SKM-1 treated with dmso at 0.1 percent for 144 hours (cell line): ENCODE measurements around the gene TSHZ2.

Experiments
- DNase-seq: peaks from one replicate; lab custom pipeline; 2025; ENCODE audit not compliant: unreplicated experiment; lab: John Stamatoyannopoulos, UW

The TSHZ2 gene

GRCh38 chr20:53224851-53225250, 252.7 kb downstream of the TSHZ2 start:
- no peak for DNase-seq

GRCh38 chr20:53226826-53227225, 254.7 kb downstream of the TSHZ2 start:
- DNase-seq: no peak

- DNase-seq: peak; percentile 21
These were observed 255.4 kb downstream of the TSHZ2 start for GRCh38 chr20:53227523-53227922.

- DNase-seq: no peak
These were observed 258.9 kb downstream of the TSHZ2 start for GRCh38 chr20:53231061-53231460.

- no peak for DNase-seq
These were observed 265.3 kb downstream of the TSHZ2 start for GRCh38 chr20:53237461-53237860.

GRCh38 chr20:53238121-53238660, 266.0 kb downstream of the TSHZ2 start:
- DNase-seq: no peak

GRCh38 chr20:53243152-53243551, 271.0 kb downstream of the TSHZ2 start:
- no peak for DNase-seq

GRCh38 chr20:53244711-53245110, 272.6 kb downstream of the TSHZ2 start:
- no peak for DNase-seq

- DNase-seq: peak; percentile 33
These were observed 273.4 kb downstream of the TSHZ2 start for GRCh38 chr20:53245574-53245973.

GRCh38 chr20:53247468-53248103, 275.4 kb downstream of the TSHZ2 start:
- no peak for DNase-seq

- no peak for DNase-seq
These were observed 278.3 kb downstream of the TSHZ2 start for GRCh38 chr20:53250456-53250855.

- DNase-seq: no peak
These were observed 279.8 kb downstream of the TSHZ2 start for GRCh38 chr20:53252002-53252401.

- DNase-seq: no peak
These were observed 281.5 kb downstream of the TSHZ2 start for GRCh38 chr20:53253668-53254067.

- DNase-seq: no peak
These were observed 283.0 kb downstream of the TSHZ2 start for GRCh38 chr20:53255102-53255710.

- no peak for DNase-seq
These were observed 286.6 kb downstream of the TSHZ2 start for GRCh38 chr20:53258741-53259140.

- no peak for DNase-seq
These were observed 288.0 kb downstream of the TSHZ2 start for GRCh38 chr20:53260168-53260567.

GRCh38 chr20:53260591-53260990, 288.4 kb downstream of the TSHZ2 start:
- no peak for DNase-seq

GRCh38 chr20:53262365-53262764, 290.2 kb downstream of the TSHZ2 start:
- DNase-seq: no peak

GRCh38 chr20:53263554-53264438, 291.6 kb downstream of the TSHZ2 start:
- DNase-seq: no peak

- no peak for DNase-seq
These were observed 292.4 kb downstream of the TSHZ2 start for GRCh38 chr20:53264604-53265003.

GRCh38 chr20:53265304-53265875, 293.2 kb downstream of the TSHZ2 start:
- no peak for DNase-seq
